ENCODE data around the gene SETD4. TPM values are rescaled to one million over a fixed set of nuclear protein-coding genes. Genes with fewer than 3 reads are reported as not detected.
"Not testable (repeated sequence)": the region's sequence is repeated elsewhere in the genome, so short reads cannot be mapped to it uniquely, and the experiment has no call there.

SETD4 gene
- 29.4 and 30.2 TPM in 2 replicates for total RNA-seq

- peak; percentile 87 for DNase-seq (ENCODE audit: low read depth)
These were observed at the start of gene SETD4 for GRCh38 chr21:36060159-36060921. Gene SETD4, minus strand, starts transcription at chr21:36060526. Its CDS starts 1,638 bp downstream, at chr21:36058888.

GRCh38 chr21:36109868-36110267, 49.5 kb upstream of the SETD4 start:
- DNase-seq (ENCODE audit: low read depth), result no peak

- no peak for DNase-seq (ENCODE audit: low read depth)
These were observed 45.1 kb upstream of the SETD4 start for GRCh38 chr21:36105327-36105842.

GRCh38 chr21:36104317-36105300, 44.3 kb upstream of the SETD4 start:
- DNase-seq (ENCODE audit: low read depth), result peak; percentile 96

GRCh38 chr21:36103434-36103833, 43.1 kb upstream of the SETD4 start:
- no peak for DNase-seq (ENCODE audit: low read depth)

- DNase-seq (ENCODE audit: low read depth), result no peak
These were observed 40.8 kb upstream of the SETD4 start for GRCh38 chr21:36100971-36101641.

GRCh38 chr21:36099695-36100211, 39.4 kb upstream of the SETD4 start:
- not testable (repeated sequence) for DNase-seq (ENCODE audit: low read depth)

GRCh38 chr21:36099000-36099399, 38.7 kb upstream of the SETD4 start:
- no peak for DNase-seq (ENCODE audit: low read depth)

GRCh38 chr21:36098182-36098532, 37.8 kb upstream of the SETD4 start:
- DNase-seq (ENCODE audit: low read depth), result no peak

- peak; percentile 98 for DNase-seq (ENCODE audit: low read depth)
These were observed 37.3 kb upstream of the SETD4 start for GRCh38 chr21:36097427-36098181.

GRCh38 chr21:36096398-36097290, 36.3 kb upstream of the SETD4 start:
- no peak for DNase-seq (ENCODE audit: low read depth)

GRCh38 chr21:36093512-36093911, 33.2 kb upstream of the SETD4 start:
- DNase-seq (ENCODE audit: low read depth), result no peak

GRCh38 chr21:36092681-36093080, 32.4 kb upstream of the SETD4 start:
- DNase-seq (ENCODE audit: low read depth), result peak; percentile 59

- no peak for DNase-seq (ENCODE audit: low read depth)
These were observed 29.6 kb upstream of the SETD4 start for GRCh38 chr21:36089946-36090345.

- DNase-seq (ENCODE audit: low read depth), result no peak
These were observed 27.2 kb upstream of the SETD4 start for GRCh38 chr21:36087362-36088138.

- DNase-seq (ENCODE audit: low read depth), result no peak
These were observed 21.9 kb upstream of the SETD4 start for GRCh38 chr21:36082237-36082664.

- no peak for DNase-seq (ENCODE audit: low read depth)
These were observed 20.1 kb upstream of the SETD4 start for GRCh38 chr21:36080386-36080785.

GRCh38 chr21:36079671-36080070, 19.3 kb upstream of the SETD4 start:
- DNase-seq (ENCODE audit: low read depth), result no peak

All from renal cortical epithelial cell (primary cell).